Measurements from ENCODE around the gene CLDN25.
"Not testable (repeated sequence)": the region's sequence is repeated elsewhere in the genome, so short reads cannot be mapped to it uniquely, and the experiment has no call there.

Gene CLDN25

DNA sequence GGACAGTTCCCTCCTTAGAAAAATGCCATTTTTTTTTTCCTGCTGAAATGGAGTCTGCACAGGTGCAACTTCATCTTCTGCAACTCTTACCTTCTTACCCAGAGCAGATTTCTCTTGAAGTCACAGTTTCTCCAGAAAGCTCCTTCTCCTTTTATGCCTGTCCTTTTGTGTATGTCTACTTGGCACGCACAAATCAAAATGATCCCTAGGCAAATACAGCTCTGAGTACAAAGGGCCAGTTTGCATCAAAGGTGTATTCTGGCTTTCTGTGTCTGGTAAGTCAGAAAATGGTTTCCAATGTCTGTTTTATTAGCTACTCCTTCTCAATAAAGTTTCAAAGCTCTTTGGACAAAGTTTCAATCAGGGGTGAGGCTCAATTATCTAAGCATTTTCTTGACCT is 2.5 kb downstream of the CLDN25 start:
- H3K27ac Mint-ChIP-seq: no peak overlapping the region
- H3K4me1 Mint-ChIP-seq (ENCODE audit: low read depth): no peaks in the 10 kb centered on the region
- H3K9me3 Mint-ChIP-seq: no peaks in the 10 kb centered on the region
- H3K36me3 Mint-ChIP-seq (ENCODE audit: low read depth): no peaks in the 10 kb centered on the region
- H3K4me3 Mint-ChIP-seq: no peak overlapping the region
- H3K27me3 Mint-ChIP-seq: peaks cover 16% of the 10 kb centered on the region

DNA sequence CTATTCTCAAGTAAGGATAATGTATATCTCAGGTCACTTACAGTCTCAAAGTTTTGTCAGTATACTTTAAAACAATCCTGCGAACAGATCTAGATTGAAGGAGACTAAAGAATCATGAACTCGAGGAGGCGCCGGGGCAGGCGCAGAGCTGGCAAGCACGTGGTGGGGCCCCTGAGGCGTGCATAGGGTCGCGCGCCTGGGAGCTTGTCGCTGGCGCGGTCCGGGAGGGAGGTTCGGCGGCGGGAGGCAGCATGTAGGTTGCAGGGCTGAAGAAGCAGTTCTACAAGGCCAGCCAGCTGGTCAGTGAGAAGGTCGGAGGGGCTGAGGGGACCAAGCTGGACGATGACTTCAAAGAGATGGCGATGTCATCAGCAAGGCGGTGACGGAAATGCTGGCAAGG is 9.4 kb downstream of the CLDN25 start:
- not testable (repeated sequence) for H3K4me3 Mint-ChIP-seq; H3K9me3 Mint-ChIP-seq; H3K4me1 Mint-ChIP-seq (ENCODE audit: low read depth); H3K27ac Mint-ChIP-seq; H3K36me3 Mint-ChIP-seq (ENCODE audit: low read depth)
- H3K27me3 Mint-ChIP-seq: peaks cover 14% of the 10 kb centered on the region

DNA sequence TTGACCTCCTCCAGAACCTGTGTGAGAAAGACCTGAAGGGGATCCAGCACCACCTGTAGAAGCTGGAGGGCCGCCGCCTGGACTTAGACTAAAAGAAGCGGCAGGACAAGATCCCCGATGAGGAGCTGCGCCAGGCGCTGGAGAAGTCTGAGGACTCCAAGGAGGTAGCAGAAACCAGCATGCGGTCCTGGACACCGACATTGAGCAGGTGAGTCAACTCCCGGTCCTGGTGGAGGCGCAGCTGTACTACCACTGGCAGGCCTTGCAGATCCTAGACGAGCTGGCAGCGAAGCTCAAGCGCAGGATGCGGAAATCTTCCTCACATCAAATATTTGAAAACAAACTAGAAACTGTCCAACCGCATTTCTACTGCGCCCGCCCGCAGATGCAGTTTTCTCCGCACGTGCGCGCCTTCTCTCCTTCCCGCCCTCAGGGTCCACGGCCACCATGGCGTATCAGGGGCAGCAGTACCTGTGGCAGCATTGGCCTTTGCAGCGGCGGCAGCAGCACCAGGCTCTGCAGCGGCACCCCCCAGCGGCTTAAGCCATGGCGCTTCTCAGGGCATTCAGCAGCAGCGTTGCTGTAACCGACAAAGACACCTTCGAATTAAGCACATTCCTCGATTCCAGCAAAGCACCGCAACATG is 10.2 kb downstream of the CLDN25 start:
- Mint-ChIP-seq H3K4me1 (ENCODE audit: low read depth) (no peaks in the 10 kb centered on the region), H3K9me3 (no peaks in the 10 kb centered on the region), H3K27ac (no peak overlapping the region), H3K27me3 (peaks cover 8% of the 10 kb centered on the region), H3K36me3 (ENCODE audit: low read depth) (no peaks in the 10 kb centered on the region), H3K4me3 (no peak overlapping the region)

DNA sequence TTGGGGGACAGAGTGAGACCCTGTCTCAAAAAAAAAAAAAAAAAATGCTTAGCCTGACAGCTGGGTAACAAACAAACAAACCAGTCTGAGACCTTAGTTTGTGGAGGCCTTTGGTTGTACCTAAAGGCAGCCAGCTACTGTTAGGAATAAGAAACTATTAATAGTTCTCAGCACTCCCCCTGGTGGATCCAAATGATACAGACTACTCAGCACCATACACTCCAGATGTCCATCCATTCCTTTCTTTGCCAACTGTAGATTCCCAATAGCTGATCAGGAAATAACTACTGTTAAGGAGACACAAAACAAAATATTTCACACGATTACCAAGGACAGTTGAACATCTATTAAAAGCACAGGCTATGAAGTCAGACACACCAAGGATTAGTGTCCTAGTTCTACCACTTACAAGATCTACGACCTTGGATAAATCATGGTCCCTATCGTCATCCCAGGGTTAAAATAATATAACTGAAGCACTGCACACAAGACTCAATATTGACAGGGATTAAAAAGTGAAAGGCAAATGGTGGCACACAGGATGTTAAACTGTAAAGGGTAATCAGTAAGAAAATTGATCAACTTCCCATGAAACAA is 17.2 kb downstream of the CLDN25 start:
- no peaks in the 10 kb centered on the region for H3K9me3 Mint-ChIP-seq
- peaks cover 24% of the 10 kb centered on the region for H3K36me3 Mint-ChIP-seq (ENCODE audit: low read depth)
- H3K27ac Mint-ChIP-seq: no peak overlapping the region
- no peak overlapping the region for H3K4me3 Mint-ChIP-seq
- no peaks in the 10 kb centered on the region for H3K4me1 Mint-ChIP-seq (ENCODE audit: low read depth)
- no peaks in the 10 kb centered on the region for H3K27me3 Mint-ChIP-seq

DNA sequence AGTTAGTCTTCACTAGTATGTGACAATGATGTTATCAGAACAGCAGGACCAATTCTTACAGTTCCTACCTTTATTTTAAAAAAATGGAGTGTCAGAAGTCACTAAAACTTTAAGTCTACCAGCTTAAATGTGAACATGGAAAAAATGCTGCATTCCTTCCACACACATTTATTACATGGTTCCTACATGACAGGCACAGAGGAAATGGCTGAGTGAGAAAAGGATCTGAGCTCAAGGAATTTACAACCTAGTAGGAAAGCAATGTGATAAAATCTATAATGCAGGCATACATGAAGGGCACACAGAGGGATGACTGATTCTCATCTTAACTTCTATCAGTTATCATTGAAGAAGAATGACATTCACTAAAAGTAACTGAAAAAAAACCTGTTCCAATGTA is 23.0 kb downstream of the CLDN25 start:
- Mint-ChIP-seq H3K36me3 (ENCODE audit: low read depth) (peaks cover 52% of the 10 kb centered on the region), H3K4me1 (ENCODE audit: low read depth) (no peaks in the 10 kb centered on the region), H3K4me3 (no peak overlapping the region), H3K27me3 (no peaks in the 10 kb centered on the region), H3K9me3 (no peaks in the 10 kb centered on the region), H3K27ac (no peak overlapping the region)

DNA sequence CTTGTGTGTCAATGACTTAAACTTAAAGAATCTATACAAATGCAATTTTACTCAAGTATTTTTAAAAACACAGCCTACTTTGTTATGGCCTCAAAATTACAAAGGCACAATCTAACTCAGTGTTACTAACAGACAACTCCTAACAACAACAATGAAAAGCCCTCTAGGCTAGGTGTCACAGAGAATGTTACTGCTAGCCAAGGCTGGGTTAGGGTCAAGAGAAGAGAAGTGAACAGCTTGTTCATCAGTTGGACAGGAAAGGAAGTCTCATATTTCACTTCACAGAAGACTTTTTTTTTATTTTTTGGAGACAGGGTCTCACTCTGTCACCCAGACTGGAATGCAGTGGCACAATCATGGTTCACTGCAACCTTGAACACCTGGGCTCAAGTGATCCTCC is 26.0 kb downstream of the CLDN25 start:
- Mint-ChIP-seq H3K4me1 (ENCODE audit: low read depth) (no peaks in the 10 kb centered on the region), H3K36me3 (ENCODE audit: low read depth) (peaks cover 52% of the 10 kb centered on the region), H3K27me3 (no peaks in the 10 kb centered on the region), H3K4me3 (no peak overlapping the region), H3K27ac (no peak overlapping the region), H3K9me3 (no peaks in the 10 kb centered on the region)

DNA sequence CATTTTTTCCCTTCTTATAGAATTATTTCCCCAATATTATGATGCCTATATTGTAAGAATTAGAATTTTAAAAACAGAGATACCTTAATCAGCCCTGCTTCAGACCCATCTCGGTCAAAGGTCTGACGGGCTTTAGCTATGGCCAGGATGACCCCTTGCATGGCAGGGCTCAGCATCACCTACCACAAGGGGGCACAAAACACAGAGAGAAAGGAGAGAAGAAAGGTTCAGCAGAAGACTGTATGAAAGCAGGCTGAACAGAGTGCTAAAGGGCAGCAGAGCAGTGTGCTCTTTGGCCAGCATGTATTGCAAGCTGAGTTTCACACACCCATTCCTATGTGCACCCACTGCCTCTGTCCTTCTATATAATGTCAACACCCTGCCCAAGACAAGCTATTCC is 26.8 kb downstream of the CLDN25 start:
- peaks cover 49% of the 10 kb centered on the region for H3K36me3 Mint-ChIP-seq (ENCODE audit: low read depth)
- H3K4me3 Mint-ChIP-seq: no peak overlapping the region
- H3K27me3 Mint-ChIP-seq: no peaks in the 10 kb centered on the region
- H3K27ac Mint-ChIP-seq: no peak overlapping the region
- no peaks in the 10 kb centered on the region for H3K4me1 Mint-ChIP-seq (ENCODE audit: low read depth)
- H3K9me3 Mint-ChIP-seq: no peaks in the 10 kb centered on the region

DNA sequence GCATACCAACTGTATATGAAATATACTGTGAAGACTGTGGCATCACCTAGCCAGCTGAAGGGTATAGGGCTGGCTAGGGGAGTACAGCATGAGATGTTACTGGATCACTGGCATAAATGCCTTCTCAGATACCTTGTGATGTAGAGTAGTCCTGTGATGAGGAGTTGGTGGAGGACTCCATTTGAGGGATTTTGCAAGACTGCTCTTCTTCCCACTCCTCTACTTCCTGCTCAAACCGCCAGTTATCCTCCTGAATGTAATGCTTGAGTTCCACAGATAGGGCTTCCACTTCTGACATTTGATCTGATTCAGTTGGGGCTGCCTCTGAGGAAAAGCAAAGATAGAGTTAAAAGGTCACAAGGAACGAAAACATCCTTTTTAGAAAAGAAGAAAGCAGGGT is 29.3 kb downstream of the CLDN25 start:
- Mint-ChIP-seq H3K27ac (no peak overlapping the region), H3K4me3 (no peak overlapping the region), H3K36me3 (ENCODE audit: low read depth) (peaks cover 53% of the 10 kb centered on the region), H3K4me1 (ENCODE audit: low read depth) (no peaks in the 10 kb centered on the region), H3K9me3 (no peaks in the 10 kb centered on the region), H3K27me3 (no peaks in the 10 kb centered on the region)

DNA sequence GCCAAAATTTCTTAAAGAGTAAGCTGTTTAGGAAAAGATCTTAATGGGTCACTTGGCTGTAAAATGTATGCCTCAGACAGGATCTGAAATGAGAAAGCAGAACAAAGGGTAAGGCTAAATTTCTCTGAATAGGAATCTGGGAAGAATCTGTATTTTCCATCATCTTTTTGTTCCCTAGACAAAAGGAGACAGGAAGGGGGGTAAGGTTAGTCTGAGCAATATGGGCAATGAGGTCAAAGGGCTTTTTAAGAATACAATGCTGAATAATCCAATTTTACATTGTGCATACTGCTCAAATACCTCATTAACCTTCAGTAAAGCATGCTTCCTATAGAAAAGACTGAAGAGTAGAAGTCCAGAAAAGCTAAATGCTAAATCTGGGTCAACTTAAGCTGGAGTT is 34.6 kb downstream of the CLDN25 start:
- Mint-ChIP-seq H3K27ac (no peak overlapping the region), H3K4me1 (ENCODE audit: low read depth) (no peaks in the 10 kb centered on the region), H3K4me3 (no peak overlapping the region), H3K36me3 (ENCODE audit: low read depth) (peaks cover 49% of the 10 kb centered on the region), H3K9me3 (no peaks in the 10 kb centered on the region), H3K27me3 (no peaks in the 10 kb centered on the region)

DNA sequence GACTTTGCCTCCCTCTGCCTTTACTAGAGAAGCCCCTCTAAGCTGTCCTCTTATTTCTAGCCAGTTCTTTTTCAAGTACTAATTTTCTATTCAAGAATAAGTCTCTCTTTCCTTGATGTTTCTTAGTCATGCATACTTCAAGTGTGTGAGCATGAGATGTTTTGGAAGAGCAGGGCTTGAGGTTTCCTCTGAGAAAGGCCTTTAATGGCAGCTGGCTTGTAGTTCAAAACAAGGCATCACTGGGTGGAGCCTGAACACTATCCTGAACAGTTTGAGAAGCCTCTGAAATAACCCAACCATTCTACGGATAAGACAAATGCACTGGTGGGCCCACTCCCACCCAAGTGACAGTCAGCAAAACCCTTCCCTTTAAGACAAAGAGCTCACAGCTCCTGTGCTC is 37.6 kb downstream of the CLDN25 start:
- no peak overlapping the region for H3K4me3 Mint-ChIP-seq
- H3K27me3 Mint-ChIP-seq: no peaks in the 10 kb centered on the region
- H3K4me1 Mint-ChIP-seq (ENCODE audit: low read depth): no peaks in the 10 kb centered on the region
- no peak overlapping the region for H3K27ac Mint-ChIP-seq
- peaks cover 53% of the 10 kb centered on the region for H3K36me3 Mint-ChIP-seq (ENCODE audit: low read depth)
- H3K9me3 Mint-ChIP-seq: no peaks in the 10 kb centered on the region

DNA sequence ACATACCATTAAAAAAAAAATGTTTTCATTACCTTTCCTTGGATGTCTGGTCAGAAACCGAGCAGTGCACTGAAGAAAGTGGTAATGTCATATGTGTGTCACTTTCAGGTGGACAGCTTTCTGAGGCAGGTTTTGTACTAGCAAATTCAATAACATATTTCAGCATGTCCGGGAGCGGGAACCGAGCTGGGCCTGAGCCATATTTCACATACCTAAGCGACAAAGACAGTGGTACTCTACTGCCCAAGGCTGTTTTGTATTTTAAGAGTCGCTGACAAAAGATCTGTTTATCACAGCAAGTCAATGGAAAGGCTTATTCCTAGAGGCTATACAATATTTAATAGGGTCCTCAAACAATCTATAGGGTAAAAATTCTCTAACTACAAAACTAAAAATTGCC is 38.0 kb downstream of the CLDN25 start:
- peaks cover 51% of the 10 kb centered on the region for H3K36me3 Mint-ChIP-seq (ENCODE audit: low read depth)
- no peak overlapping the region for H3K4me3 Mint-ChIP-seq
- no peaks in the 10 kb centered on the region for H3K4me1 Mint-ChIP-seq (ENCODE audit: low read depth)
- H3K9me3 Mint-ChIP-seq: no peaks in the 10 kb centered on the region
- H3K27me3 Mint-ChIP-seq: no peaks in the 10 kb centered on the region
- H3K27ac Mint-ChIP-seq: no peak overlapping the region

DNA sequence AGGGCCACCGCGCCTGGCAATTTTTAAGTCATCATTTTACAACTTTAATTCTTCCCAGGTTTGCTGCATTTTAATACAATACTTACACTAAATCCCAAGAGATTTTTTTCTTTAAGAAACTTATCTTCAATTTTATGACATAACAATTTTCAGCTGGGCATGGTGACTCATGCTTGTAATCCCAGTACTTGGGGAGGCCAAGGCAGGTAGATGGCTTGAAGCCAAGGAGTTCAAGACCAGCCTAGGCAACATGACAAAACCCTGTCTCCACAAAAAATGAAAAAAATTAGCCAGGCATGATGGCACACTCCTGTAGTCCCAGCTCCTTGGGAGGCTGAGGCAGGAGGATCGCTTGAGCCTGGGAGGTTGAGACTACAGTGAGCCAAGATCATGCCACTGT is 38.8 kb downstream of the CLDN25 start:
- peaks cover 53% of the 10 kb centered on the region for H3K36me3 Mint-ChIP-seq (ENCODE audit: low read depth)
- no peaks in the 10 kb centered on the region for H3K9me3 Mint-ChIP-seq
- H3K4me3 Mint-ChIP-seq: no peak overlapping the region
- H3K4me1 Mint-ChIP-seq (ENCODE audit: low read depth): no peaks in the 10 kb centered on the region
- H3K27ac Mint-ChIP-seq: no peak overlapping the region
- no peaks in the 10 kb centered on the region for H3K27me3 Mint-ChIP-seq

DNA sequence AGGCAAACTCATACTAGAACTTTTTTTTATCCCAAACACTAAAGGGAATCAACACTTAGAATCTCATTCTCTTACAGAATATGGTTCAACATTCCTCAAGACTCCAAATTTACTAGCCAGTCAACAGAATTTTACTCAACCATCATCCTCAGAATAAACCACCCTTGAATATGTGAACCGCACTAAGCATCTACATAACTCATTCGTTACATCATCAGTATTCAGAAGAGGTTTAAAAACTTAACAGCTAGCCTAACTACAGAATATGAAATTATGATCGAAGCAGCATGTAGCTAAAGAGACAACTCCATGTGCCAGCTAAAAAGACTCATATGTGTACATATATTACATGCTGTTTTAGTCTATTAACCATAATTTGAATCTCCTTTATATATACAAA is 47.9 kb downstream of the CLDN25 start:
- H3K4me3 Mint-ChIP-seq: no peak overlapping the region
- no peak overlapping the region for H3K27ac Mint-ChIP-seq

DNA sequence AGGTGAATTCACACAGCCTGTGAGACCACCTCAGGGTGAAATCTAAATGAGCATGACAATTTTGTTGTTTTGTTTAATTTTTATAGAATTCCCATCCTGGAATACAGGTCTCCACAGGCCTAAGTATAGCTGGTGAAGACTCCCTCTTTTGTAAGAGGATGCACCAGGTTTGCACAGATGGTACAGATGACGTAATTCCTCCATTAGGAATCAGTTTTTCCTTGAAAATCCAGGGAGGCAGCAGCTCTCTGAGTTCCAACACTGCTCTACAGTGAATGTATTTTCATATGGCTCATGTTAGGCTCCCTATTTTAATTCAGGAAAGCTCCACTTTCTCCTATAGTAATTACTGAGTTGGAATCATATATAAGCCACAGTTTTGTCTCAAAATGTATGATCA is 48.6 kb downstream of the CLDN25 start:
- H3K9me3 Mint-ChIP-seq: no peaks in the 10 kb centered on the region
- H3K4me3 Mint-ChIP-seq: no peak overlapping the region
- no peak overlapping the region for H3K27ac Mint-ChIP-seq
- H3K4me1 Mint-ChIP-seq (ENCODE audit: low read depth): peaks cover 6% of the 10 kb centered on the region
- no peaks in the 10 kb centered on the region for H3K27me3 Mint-ChIP-seq
- H3K36me3 Mint-ChIP-seq (ENCODE audit: low read depth): peaks cover 48% of the 10 kb centered on the region

More for the DNA sequence above, 47.9 kb downstream of the CLDN25 start:
- Mint-ChIP-seq H3K9me3 (no peaks in the 10 kb centered on the region), H3K4me1 (ENCODE audit: low read depth) (peaks cover 6% of the 10 kb centered on the region), H3K27me3 (no peaks in the 10 kb centered on the region), H3K36me3 (ENCODE audit: low read depth) (peaks cover 50% of the 10 kb centered on the region)

DNA sequence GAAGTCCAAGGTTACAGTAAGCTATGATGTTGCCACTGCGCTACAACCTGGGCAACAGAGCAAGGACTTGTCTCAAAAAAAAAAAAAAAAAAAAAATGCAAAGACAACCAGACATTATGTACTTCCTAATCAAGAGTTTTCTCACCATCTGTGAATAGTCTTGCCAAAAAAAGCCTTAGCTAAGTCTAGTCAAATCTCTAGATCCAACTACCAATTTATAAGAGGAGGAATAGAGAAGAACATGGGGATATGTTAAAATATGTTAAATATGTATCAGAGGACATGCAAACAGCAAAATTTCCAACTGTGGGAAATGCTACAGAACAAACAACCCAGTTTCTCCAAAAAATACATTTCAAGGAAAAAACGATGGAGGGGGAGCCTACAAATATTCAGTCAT is 50.2 kb downstream of the CLDN25 start:
- peaks cover 6% of the 10 kb centered on the region for H3K4me1 Mint-ChIP-seq (ENCODE audit: low read depth)
- H3K27ac Mint-ChIP-seq: no peak overlapping the region
- H3K27me3 Mint-ChIP-seq: no peaks in the 10 kb centered on the region
- H3K36me3 Mint-ChIP-seq (ENCODE audit: low read depth): peaks cover 42% of the 10 kb centered on the region
- no peak overlapping the region for H3K4me3 Mint-ChIP-seq
- no peaks in the 10 kb centered on the region for H3K9me3 Mint-ChIP-seq
